GM18870 (cell line): ENCODE data around the gene AMER2.
"Not testable (repeated sequence)": the region's sequence is repeated elsewhere in the genome, so short reads cannot be mapped to it uniquely, and the experiment has no call there.

Experiments used
- ATAC-seq: cut with Tn5 transposase; IDR thresholded peaks from one replicate; pipeline ENCODE4 v1.9.1; 2021; ENCODE audit warnings: moderate library complexity; ENCODE audit not compliant: unreplicated experiment

Gene AMER2

DNA sequence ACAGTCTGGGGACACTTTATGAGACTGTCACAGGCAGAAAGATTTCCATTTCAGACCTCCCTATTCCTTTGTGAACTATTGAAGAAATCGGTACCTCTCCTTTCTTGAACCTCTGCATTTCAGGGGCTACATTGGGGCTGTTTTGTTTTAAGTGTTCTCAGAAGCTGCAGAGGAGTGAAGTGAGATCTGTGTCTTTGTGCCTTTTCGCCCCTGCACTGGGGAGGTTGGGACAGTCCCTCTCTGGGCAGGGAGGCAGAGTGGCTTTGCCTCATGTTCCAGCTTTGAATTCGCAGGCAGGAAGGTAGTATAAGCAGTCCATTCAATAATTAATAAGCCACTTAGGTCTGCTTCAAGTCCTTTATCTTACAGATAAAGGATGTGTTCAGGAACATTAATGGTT, 9.5 kb upstream of the AMER2 start:
- peak; percentile 29 for ATAC-seq

DNA sequence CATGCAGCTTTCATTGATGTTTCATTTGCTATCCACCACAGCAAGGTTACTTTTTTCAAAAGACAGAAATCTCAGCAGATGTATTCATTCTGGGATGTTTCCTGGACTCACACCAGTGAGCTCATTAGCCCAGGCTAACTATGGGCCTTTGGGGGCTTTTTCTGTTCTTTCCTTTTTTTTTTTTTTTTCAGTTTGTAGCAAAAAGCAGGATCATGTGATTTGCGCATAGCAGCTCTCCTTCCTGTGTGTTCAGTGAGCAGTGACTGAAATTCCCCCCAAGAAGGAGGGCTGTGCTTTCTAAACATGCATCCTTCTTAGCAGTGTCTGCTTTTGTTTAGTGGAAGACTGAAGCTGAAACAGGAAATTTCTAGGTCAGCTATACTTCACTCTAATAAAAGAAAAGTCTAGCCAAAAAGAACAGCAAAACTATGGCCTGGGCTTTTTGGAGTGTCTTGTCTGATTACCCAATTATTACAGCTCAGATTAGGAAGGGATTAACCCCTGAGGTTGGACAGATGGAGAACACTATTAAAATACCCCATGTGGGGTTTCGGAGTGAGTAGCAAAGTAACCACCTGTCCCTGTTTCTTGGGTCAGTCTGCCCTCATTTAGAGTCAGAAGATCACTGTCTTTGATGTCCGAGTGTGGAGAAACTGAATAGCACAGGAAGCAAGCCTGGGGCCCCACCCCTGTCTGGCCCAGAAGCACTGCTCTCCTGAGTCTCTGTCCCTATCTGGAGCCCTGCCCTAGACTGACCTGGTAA, 8.9 kb upstream of the AMER2 start:
- peak; percentile 70 for ATAC-seq

DNA sequence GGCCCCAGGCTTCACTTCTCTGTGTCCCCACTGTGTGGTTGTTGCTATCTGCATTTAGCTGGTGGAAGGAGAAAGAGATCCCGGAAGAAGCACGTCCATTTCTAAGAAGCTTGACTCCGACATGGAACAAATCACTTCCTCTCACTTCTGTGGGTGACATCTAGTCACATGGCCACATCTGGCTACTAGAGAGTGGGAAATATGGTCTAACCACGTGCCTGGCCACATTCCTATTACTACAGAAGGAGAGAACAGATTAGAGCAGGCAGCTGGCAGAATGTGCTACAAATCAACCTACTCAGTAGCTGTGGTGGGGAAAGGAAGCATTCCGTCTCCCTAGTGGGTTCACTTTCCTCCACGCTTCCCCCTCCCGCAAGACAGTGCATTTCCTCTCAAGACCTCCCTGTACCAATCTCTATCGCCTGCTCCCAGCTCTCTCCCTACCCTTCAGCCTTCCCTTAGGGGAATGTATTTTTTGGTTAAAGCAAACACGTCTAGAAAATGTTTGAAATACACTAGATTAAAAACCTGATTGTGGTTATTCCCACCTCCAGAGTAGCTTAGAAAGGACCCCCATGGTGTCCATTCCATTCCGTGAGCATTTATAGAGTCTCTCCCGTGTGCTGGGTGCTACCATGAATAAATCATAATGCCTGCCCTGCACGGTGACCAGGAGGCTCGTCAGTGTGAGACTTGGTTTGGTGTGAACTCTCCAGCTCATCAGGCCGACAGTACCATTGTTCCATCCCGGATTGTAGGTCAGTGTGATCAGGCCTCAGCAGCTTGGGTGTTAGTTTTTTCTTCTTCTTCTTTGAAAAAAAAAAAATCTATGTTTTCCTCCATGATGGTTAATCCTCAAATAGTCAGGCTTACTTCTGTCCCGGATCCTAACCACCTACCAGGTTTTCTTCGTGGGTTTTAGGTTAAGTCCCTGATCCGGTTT, 8.0 kb upstream of the AMER2 start:
- no peak for ATAC-seq

DNA sequence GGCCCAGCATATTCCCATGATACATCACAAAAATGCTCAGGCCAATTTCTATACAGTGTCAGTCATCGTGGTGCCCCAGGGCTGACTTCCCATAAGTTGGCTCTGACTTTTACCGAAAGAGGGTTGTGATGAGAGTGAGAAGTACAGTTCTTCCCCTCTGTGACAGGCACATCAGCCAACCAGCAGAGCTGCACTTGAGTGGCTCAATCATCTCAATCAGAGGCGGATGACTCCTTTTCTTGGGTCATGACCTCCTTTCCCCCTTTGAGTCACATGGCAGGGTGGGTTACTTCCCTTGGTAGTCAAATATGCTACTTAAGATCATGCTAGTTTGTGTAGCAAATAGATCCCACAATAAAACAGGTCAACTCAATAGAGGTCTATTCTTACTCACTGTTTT, 6.9 kb upstream of the AMER2 start:
- ATAC-seq, result no peak

DNA sequence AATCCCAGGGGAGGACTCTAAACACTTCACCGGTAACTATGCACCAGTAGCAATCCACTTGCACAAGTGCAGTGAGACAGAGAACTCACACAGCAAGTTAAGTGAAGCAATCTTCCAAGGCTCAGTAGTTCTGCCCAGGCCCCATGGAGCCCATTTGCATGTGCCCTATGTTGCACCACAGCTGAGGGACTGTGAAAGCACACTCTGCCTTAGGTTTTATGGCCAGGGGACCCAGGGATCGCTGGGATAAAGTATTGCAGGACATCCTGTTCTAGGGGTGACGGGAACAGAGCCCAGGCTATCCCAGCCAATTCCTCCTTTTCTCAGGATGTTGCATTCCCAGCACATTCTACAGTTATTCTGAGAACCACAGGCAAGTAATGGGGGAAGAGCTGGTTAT, 6.0 kb upstream of the AMER2 start:
- ATAC-seq, result no peak

DNA sequence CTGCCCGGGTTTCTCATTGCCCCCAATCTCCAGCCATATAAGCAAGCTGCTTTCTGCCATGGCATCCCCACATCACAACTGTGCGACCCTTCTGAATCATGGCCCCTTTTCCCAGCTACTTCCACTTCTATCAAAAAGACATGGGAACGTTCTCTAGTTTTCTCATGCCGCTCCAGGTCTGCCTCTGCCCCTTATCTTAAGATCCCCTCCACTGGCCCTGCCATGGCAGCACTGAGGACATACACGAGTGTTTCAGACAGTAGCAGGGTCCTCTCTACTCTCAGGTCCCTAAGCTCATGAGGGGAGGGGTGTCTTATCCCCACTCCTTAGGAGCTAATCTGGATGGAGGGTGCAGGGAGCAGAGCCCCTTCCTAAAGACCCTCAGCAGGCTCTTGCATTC, 5.5 kb upstream of the AMER2 start:
- no peak for ATAC-seq

DNA sequence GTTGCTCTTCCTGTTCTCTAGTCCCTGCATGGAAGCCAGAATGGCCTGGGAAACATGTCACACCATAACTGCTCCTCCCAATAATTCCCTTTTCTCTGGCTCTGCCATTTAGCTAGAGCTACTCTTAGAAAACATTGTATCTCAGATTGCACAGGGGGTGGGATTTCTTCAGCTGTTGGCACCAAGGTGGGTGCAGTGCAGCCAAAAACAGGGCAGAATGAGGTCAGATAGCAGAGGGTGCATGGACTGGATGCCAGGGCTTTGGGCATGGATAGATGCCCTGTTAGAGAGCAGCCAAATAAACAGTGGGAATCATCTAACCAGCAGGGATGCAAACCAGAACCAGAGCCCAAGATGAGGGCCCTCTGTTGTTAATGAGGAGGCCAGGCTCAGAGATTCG, 4.9 kb upstream of the AMER2 start:
- no peak for ATAC-seq

DNA sequence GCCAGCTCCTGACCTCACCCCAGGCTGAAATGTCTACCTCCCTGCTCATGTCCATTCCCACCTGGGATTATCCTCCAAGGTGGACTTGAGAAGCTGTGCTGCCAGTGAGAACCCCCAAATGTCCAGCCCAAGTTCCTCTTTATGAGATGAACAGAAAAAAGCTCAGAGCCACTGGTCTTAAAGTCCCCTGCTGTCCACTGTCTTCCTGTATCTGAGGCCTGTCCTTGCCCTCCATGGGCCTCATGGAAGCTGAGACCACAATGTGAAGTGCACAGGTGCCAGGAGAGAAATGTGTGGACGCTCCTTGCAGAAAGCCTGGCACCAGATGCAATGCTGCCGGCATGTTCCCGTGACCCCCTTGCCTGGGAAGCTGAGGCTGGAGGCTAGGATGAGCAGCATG, 3.3 kb upstream of the AMER2 start:
- ATAC-seq, result no peak

DNA sequence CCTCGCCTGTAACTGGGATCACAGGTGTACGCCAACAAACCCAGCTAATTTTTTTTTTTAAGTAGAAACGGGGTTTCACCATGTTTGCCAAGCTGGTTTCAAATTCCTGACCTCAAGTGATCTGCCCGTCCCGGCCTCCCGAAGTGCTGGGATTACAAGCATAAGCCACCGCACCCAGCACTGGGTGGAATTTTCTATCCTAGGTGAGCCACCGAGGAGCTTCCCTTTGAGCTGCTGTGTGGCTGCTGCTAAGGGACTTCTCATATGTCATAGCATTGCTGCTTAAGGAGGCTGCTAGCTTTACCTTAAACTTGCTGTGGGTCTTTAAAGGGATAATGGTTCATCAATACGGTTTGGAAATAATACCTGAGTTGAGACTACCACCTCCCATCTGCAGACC, 2.9 kb upstream of the AMER2 start:
- ATAC-seq, result no peak

DNA sequence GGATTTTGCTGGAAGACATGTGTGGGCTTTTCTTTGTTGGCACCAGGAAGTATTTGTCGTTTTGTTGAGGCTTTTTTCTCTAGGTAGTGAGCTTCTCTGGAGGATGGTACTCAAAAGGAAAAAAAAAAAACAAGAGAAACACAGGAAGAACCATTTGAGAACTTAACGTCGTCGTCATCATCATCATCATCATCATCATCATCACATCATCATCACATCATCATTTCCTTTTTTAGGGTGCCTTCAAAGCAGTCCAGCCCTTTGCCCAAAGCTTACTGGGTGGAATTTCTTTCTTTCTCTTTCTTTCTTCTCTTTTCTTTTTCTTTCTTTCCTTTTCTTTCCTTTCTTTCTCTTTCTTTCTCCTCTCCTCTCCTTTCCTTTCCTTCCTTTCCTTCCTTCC, 2.2 kb upstream of the AMER2 start:
- no peak for ATAC-seq

DNA sequence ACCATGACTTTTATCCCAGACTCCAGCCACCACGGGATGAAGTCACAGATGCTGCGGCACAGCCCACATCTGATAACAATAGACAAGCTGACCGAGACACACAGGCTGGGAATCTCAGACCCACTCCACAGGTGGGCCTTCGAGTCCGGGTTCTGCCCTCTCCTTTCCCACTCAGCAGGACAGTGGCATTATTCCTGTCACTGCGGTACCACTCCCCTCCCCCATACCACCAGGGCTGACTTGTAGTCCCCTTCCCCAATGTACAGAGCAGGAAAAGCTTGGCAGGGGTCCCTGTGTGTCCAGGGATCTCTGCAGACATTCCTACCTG, 179 bp upstream of the AMER2 start:
- no peak for ATAC-seq

DNA sequence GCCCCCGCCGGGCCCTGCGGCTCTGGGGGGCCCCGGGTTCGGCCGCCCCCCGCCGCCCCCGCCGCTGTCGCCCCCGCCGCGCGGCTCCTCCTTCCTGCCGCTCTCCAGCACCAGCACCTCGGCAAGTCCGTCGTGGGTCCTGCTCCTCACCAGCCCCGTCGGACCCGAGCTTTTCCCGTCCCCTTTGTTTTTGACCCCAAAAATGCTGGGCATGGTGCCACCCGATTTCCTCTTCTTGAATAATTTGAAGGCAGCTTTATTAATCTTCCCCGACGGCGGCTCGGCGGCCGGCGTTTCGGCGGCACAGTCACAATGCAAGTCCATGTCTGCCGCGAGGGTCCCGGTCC, 945 bp downstream of the AMER2 start:
- ATAC-seq, result no peak

DNA sequence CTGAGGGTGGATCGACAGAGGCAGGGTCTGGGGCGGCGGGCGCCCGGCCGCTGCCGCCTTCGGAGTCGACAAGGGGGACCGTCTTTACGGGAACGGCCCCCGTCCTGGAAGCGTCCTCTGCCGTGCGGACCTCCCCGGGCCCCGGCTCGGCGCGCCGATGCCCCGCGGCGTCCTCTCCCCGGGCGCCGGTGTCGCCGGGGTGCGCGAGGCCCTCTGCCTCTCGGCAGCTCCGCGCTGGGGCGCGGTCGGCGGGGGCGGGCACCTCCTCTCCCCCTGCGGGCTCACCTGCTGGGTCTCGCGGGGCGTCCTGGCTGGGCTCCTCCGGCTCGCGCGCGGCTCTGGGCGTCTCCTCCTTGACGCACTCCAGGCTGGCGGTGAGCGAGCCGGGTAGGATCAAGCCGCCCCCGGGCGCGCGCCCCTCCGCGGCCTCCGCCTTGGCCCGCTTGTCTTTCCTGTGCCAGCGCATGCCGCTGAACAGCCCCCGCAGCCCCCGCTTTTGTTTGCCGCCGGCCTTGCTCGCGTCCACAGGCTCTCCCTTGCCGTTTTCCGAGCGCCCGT, 1.5 kb downstream of the AMER2 start:
- no peak for ATAC-seq

DNA sequence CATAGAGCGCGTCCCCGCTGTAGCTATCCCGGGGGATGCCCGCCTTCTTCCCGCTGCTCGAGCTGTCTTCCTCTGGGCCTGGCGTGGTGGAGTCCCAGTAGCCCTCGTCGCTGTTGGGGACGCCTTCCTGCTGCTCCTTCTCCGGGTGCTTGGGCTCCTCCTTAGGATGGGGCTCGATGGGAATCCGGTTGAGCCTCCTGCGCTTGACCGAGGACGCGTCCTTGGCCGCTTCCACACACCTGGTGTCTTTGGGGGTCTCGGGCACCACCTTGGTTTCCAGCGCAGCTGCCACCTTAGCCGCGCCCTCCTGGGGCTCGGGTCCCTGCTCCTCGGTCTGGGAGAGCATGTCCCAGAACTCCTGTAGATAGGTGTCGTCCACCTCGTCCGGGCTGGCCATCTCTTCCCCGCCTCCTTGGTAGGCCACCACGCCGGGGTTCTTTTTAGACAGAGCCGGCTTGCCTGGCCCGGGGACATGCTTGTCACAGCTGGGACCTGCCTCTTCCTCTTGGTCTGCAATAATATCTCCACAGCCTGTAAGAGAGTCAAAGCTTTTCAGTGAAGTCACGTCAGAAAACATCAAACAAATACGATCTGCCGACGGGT, 2.0 kb downstream of the AMER2 start:
- ATAC-seq, result no peak

DNA sequence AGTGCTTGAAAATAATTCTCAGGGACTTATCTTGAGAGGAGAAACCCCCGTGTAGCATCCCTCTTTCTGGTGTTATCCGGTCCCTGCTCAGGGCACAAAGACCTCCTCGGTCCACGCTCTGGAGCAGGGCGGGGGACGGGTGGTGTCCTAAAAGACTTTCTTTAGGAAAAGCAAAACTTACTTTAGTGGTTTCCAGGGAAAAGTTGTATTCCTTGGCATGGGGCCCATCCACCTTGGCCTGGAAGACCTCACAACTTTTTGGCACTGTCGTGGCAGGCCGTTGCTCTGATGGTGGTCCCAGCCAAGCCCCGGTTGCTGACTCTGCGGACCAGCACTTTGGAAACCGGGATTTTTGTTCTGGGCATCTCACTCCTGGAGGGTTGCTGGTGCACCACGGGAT, 2.7 kb downstream of the AMER2 start:
- no peak for ATAC-seq

DNA sequence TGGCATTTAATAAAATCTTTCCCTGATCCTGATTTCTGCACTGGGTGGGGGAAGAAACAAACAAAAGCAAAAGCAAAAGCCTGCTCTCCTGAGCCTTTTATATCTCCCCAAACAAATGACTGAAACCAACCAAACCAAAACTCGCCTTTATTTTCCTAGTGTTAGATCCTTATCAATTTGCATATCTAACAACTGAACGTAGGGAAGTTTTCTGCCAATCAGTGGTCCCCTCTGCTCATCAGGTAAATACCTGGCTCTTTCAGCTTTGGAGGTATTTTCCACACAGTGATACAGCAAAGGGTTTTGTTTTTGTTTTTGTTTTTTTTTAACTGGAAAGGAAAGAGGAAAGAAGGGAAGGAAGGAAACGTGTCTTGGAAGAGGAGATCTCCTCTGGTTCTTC, 3.3 kb downstream of the AMER2 start:
- ATAC-seq, result no peak

DNA sequence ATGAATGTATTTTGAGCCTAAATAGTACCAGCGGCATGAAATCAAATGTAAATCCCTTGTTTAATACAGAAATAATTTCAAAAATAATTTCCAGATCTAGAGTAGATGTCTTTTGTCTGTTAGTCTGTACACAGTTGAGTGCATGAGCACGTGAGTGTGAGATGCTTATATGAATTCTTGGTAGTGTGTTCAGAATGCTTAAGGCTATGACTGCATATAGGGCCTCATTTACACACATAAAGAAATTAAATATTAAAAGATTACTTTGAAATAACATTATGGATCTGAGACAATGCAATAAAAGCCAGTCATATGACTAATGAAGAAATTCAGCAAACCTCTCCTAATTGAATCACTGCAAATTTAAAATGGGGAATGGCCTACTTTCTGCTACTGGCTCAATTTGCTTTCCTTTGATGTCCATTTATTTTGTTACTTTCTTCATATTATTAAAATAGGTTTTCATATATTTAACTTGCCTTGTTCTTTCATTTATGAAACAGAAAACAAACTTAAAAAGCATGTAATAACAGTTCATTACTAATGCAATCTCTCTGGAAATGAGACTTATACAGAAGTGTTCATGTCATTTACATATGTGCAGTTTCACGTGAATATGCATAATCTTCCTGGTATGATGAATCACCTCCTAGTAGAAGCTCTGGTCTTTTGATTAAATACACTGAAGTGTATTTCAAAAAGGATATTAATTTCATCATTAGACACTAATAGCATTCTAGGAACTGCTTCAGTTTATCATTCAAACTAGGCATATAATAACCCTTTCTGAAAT, 4.5 kb downstream of the AMER2 start:
- ATAC-seq, result no peak

DNA sequence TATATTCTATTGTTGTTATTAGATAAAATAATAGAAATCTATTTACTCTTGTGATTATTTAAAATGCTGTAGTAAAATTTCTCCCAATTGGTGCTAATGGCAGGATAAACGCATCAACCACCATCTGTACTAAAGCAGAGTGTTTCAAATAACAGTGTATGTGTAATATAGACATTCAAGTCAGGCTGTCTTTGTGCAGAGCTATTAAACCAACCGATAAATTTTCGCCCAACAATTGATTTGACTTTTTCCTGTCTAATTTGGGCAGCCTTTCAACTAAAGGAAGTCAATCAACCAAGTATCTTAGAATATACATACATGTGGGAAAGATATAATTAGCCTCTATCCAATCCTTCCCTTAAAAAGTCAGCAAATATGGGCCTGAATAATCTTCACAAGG, 5.8 kb downstream of the AMER2 start:
- ATAC-seq, result no peak

DNA sequence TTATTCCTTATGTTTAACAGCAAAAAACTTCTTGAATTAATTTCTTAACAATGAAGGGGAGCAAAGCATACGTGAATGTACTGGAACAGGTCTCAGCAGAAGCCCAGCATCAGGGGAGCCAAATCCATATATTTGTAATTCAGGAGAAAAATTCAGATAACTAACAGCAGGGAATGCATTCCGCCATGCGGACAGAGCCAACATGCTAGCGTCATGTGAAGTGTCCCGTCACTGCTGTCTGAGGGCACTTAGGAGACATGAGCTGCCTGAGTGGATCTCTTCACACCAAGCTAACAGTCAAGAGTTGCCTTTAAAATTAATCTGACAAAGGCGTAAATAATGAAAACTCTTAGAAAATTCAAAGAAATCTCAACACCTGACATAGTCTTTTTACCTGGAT, 6.4 kb downstream of the AMER2 start:
- no peak for ATAC-seq

DNA sequence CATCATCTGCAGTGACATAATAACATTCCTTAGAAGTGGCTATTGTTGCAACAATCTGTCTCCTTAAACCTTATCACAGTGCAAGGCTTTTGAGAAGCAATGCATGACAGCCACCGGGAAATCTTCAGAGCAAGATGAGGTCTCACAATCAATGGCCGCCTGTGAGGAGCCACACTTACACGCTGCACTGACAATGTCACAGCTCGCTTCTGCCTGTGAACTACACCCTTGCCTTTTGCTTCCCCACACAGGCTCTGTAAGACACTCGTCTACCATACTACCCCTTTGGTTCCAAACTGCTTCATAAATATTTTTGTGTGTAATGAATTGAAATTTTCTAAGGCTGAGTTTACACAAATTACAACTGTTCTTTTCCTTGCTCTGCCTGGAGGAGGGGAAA, 6.9 kb downstream of the AMER2 start:
- ATAC-seq, result not testable (repeated sequence)

DNA sequence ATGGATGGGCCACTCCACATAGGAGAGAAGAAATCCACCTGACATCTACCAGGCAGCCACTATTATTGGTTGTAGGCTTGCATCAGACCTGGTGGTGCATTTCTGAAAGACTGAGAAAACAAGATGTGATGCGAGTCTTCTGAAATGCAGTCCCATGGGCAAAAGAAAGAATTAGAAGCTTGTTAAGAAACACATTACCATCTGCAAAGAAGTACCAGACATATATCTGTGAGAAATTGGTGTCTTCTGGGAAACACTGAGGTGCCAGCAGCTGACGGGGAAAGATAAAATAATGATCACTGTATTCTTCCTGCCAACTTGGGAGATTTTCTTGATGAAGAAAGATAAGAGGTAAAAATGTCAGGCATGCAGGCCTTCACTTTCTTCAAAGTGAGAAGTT, 14.4 kb downstream of the AMER2 start:
- no peak for ATAC-seq
